ENCODE data around the gene PRPS1L1.

DNA sequence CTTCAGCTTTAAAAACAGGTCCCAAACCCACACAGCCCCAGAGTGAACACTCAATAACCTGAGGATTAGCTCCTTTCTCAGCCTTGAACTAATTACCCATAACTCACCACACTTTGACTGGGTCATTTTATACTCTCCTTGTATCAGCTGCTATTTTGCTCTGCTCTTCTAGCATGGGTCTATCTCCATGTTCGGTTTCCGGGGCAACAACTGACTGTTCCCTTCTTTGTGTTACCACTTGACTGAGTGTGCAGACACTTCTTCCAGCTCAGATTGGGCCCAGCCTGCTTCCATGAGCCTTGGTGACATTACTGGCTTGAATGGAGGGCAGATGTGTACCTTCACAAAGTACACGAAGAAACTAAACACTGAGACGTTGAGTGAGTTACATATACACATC is 31.5 kb upstream of the PRPS1L1 start:
- TF ChIP-seq POLR2A (IDR thresholded peaks at IDR 0.05; ENCODE audit: low read length) (no peak), GATA1 (IDR thresholded peaks at IDR 0.05; ENCODE audit: low read depth, low read length) (no peak)

All from erythroblast (primary cell).